ENCODE measurements around the gene PVALEF.

The PVALEF gene

GRCh38 chr17:81193051-81193410 is 27.7 kb downstream of the PVALEF start:
- no peak overlapping the region for H3K4me3 ChIP-seq (ENCODE audit: low read depth, low read length)
- no peaks in the 10 kb centered on the region for H3K27me3 ChIP-seq (ENCODE audit: insufficient read depth, low read length)
- H3K27ac ChIP-seq (ENCODE audit: low read depth, low read length), result no peak overlapping the region
- H3K79me2 ChIP-seq (ENCODE audit: control insufficient read depth, insufficient read depth, low read length, unreplicated experiment), result no peaks in the 10 kb centered on the region
- H2AFZ ChIP-seq (ENCODE audit: low read length, unreplicated experiment), result no peak overlapping the region
- no peaks in the 10 kb centered on the region for H3K36me3 ChIP-seq (ENCODE audit: insufficient read depth, low read length)
- no peaks in the 10 kb centered on the region for H3K4me1 ChIP-seq (ENCODE audit: control insufficient read depth, insufficient read depth, low read length, unreplicated experiment)

- no peak overlapping the region for H2AFZ ChIP-seq (ENCODE audit: low read length, unreplicated experiment)
- H3K79me2 ChIP-seq (ENCODE audit: control insufficient read depth, insufficient read depth, low read length, unreplicated experiment), result no peaks in the 10 kb centered on the region
- no peaks in the 10 kb centered on the region for H3K36me3 ChIP-seq (ENCODE audit: insufficient read depth, low read length)
- H3K27ac ChIP-seq (ENCODE audit: low read depth, low read length), result no peak overlapping the region
- H3K27me3 ChIP-seq (ENCODE audit: insufficient read depth, low read length), result no peaks in the 10 kb centered on the region
- no peak overlapping the region for H3K4me3 ChIP-seq (ENCODE audit: low read depth, low read length)
- no peaks in the 10 kb centered on the region for H3K4me1 ChIP-seq (ENCODE audit: control insufficient read depth, insufficient read depth, low read length, unreplicated experiment)
Observed at GRCh38 chr17:81193470-81194224, 28.3 kb downstream of the PVALEF start.

DNA sequence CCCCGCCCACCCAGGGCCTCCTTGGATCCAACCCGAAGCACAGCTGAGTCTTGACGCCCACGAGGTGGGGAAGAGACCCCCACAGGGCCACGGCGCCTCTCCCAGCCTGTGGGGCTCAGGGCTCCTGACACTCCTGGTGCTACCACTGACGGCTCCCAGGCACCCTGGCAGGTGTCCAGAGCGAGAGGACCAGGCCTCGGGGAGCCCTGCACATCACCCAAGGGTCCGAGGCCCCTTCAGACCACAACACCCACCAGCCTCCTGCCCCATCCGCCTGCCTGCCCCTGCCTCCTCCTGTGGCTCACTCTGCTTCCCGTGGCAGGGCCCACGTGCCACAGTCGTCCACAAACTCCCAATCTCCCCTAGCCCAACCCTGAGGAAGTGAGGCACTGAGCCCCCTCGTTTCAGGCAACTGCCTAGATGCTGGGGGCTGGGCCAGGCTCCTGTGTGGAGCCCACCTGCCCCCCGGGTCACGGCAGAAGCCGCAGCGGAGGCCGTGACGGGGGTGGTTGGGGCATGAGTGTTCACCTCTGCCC is 29.0 kb downstream of the PVALEF start:
- Histone ChIP-seq H3K79me2 (ENCODE audit: control insufficient read depth, insufficient read depth, low read length, unreplicated experiment) (no peaks in the 10 kb centered on the region), H3K36me3 (ENCODE audit: insufficient read depth, low read length) (no peaks in the 10 kb centered on the region), H3K4me3 (ENCODE audit: low read depth, low read length) (no peak overlapping the region), H2AFZ (ENCODE audit: low read length, unreplicated experiment) (no peak overlapping the region), H3K27ac (ENCODE audit: low read depth, low read length) (no peak overlapping the region), H3K27me3 (ENCODE audit: insufficient read depth, low read length) (no peaks in the 10 kb centered on the region), H3K4me1 (ENCODE audit: control insufficient read depth, insufficient read depth, low read length, unreplicated experiment) (no peaks in the 10 kb centered on the region)

DNA sequence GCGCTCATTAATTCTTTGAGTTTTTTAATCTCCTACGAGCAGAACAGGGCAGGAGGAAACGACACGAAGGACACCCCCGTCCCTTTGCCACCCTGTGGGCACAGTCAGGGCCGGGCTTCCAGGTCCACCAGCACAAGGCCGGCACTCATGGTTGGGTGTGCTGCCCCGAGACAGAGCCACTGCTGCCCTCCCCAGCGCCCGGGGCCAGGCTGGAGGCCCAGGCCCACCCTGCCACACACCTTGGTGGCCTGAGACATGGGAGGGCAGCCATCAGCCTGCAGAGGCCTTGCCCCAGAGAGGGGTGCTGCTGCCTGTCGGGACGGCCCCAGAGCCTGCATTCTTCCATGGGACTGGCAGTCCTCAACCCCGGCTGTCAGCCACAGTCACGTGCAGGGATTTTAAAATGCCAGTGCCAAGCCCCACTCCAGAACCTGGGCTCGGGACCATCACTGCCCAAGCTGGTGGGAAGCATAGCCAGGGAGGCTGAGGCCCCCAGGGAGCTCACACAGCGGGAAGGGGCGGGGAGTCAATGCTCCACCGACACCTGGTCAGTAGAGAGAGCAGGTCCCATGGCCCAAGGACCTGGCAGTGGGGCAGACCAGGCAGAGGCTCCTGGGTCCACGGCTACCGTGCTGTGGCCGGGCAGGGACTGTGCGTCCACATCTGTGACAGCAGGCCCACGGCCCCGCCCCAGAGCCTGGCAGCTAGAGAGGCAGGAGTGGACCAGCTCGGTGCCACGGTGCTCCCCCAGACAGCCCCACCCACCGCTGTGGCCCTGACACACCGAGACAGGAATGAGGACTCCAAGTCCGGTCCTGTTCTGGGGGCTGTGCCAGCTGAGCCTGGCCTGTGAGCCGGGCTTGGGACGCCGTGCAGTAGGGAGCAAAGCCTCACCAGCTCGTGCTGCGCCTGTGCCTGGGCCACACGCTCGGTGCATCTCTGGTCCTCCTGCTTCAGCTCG is 29.9 kb downstream of the PVALEF start:
- Histone ChIP-seq H3K4me1 (ENCODE audit: control insufficient read depth, insufficient read depth, low read length, unreplicated experiment) (no peaks in the 10 kb centered on the region), H2AFZ (ENCODE audit: low read length, unreplicated experiment) (no peak overlapping the region), H3K27me3 (ENCODE audit: insufficient read depth, low read length) (no peaks in the 10 kb centered on the region), H3K27ac (ENCODE audit: low read depth, low read length) (no peak overlapping the region), H3K4me3 (ENCODE audit: low read depth, low read length) (no peak overlapping the region), H3K79me2 (ENCODE audit: control insufficient read depth, insufficient read depth, low read length, unreplicated experiment) (no peaks in the 10 kb centered on the region), H3K36me3 (ENCODE audit: insufficient read depth, low read length) (no peaks in the 10 kb centered on the region)

DNA sequence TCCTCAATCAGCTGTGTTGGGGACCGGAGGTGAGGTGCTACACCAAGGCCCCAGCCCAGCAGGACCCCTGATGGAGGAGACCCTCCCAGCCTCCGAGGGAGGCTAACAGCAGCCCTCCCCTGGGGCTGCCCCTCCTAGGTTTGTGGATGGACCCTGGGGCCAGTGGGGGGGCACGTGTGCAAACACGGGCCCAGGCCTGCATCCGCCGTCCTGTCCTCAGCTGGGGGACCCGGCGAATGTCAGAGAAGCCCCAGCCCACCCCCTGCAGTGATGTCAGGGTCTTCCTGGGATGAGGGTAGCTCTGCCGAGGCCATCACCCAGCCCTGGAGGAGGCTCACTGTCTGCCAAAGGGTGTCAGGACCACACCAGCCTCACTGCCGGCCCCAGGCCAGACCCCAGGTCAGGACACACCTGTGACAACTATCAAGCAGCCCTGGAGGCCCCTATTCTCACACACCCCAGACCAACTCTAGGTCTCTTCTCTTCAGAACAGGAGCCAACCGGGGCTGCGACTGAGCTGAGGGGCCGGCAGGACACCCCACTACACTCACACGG is 30.7 kb downstream of the PVALEF start:
- Histone ChIP-seq H3K4me1 (ENCODE audit: control insufficient read depth, insufficient read depth, low read length, unreplicated experiment) (no peaks in the 10 kb centered on the region), H3K4me3 (ENCODE audit: low read depth, low read length) (no peak overlapping the region), H3K79me2 (ENCODE audit: control insufficient read depth, insufficient read depth, low read length, unreplicated experiment) (no peaks in the 10 kb centered on the region), H3K27ac (ENCODE audit: low read depth, low read length) (no peak overlapping the region), H2AFZ (ENCODE audit: low read length, unreplicated experiment) (no peak overlapping the region), H3K36me3 (ENCODE audit: insufficient read depth, low read length) (no peaks in the 10 kb centered on the region), H3K27me3 (ENCODE audit: insufficient read depth, low read length) (no peaks in the 10 kb centered on the region)

DNA sequence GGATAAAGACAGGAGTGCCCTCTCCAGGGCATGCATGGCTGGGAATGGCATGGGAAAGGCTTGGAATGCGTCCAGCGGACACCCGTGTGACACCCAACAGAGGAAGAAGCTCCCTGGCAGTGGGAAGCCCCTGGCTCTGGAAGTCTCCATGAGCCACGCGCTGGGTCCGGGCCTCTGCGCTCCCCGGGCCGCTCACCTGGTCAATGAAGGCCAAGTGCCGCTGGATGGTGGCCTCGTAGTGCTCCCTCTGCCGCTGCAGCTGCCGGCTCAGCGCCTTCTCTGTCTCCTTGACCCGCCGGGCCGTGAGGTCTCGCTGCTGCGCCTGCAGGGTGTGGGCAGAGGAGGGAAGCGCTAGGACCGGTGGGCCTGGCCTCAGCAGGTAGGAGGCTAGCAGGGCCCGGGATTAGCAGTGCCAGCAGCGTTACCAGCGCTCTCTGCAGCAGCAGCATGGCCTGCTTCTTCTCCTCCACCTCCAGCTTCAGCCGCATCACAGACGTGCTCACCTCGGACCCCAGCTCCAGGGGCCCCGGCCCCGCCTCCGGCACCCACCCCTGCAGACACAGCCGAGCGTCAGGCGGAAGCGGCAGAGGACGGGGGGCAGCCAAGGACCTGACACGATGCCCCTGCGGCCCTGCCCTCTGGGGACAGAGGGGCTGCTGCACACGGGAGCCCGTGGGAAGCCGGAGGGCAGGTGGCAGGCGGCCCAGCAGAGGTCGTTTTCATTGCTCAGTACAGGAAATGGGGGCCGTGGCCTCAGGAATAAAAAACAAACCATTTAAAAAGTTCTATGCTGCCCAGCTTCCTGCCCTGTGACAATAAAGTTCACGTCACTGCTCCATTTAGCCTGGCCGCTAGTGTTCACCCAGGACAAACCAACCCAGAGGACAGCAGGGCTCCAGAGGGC is 31.4 kb downstream of the PVALEF start:
- Histone ChIP-seq H3K79me2 (ENCODE audit: control insufficient read depth, insufficient read depth, low read length, unreplicated experiment) (no peaks in the 10 kb centered on the region), H3K27ac (ENCODE audit: low read depth, low read length) (no peak overlapping the region), H3K36me3 (ENCODE audit: insufficient read depth, low read length) (no peaks in the 10 kb centered on the region), H3K4me1 (ENCODE audit: control insufficient read depth, insufficient read depth, low read length, unreplicated experiment) (no peaks in the 10 kb centered on the region), H3K4me3 (ENCODE audit: low read depth, low read length) (no peak overlapping the region), H2AFZ (ENCODE audit: low read length, unreplicated experiment) (no peak overlapping the region), H3K27me3 (ENCODE audit: insufficient read depth, low read length) (no peaks in the 10 kb centered on the region)

- no peak overlapping the region for H3K4me3 ChIP-seq (ENCODE audit: low read depth, low read length)
- H3K27me3 ChIP-seq (ENCODE audit: insufficient read depth, low read length), result no peaks in the 10 kb centered on the region
- H2AFZ ChIP-seq (ENCODE audit: low read length, unreplicated experiment), result no peak overlapping the region
- no peak overlapping the region for H3K27ac ChIP-seq (ENCODE audit: low read depth, low read length)
- no peaks in the 10 kb centered on the region for H3K4me1 ChIP-seq (ENCODE audit: control insufficient read depth, insufficient read depth, low read length, unreplicated experiment)
- H3K79me2 ChIP-seq (ENCODE audit: control insufficient read depth, insufficient read depth, low read length, unreplicated experiment), result no peaks in the 10 kb centered on the region
- H3K36me3 ChIP-seq (ENCODE audit: insufficient read depth, low read length), result no peaks in the 10 kb centered on the region
Observed at GRCh38 chr17:81197409-81197795, 32.1 kb downstream of the PVALEF start.

DNA sequence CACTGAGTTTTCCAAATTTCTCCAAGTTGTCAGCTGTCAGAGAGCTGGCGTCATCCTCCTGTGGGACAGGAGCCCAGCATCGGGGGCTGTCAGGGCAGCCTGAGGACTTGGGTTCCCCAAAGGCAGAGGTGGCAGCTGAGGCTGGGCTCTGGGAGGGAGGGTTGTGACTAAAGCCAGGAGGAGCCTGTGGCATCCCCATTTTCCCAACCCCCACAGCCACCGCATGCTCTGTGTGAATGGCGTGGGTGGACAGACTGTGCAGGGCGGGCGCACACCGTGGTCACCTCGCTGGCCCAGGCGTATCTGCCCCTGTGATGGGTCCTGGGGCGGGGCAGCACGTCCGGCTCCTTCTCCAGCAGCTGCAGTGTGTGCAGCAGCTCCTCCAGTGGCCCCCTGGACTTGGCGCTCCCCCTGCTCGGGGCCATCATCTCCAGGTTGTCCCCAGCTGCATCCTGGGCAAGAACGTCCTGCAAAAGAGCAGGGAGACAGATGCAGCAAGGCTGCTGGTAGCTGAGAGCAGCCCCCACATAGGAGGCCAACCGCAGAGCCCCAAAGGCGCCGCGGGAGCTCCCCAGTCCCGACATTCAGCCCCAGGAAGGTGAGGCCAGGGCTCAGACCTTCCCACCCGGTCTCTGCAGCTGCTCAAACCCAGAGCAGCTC is 32.7 kb downstream of the PVALEF start:
- no peaks in the 10 kb centered on the region for H3K27me3 ChIP-seq (ENCODE audit: insufficient read depth, low read length)
- H2AFZ ChIP-seq (ENCODE audit: low read length, unreplicated experiment), result no peak overlapping the region
- no peaks in the 10 kb centered on the region for H3K36me3 ChIP-seq (ENCODE audit: insufficient read depth, low read length)
- no peak overlapping the region for H3K4me3 ChIP-seq (ENCODE audit: low read depth, low read length)
- H3K27ac ChIP-seq (ENCODE audit: low read depth, low read length), result no peak overlapping the region
- H3K79me2 ChIP-seq (ENCODE audit: control insufficient read depth, insufficient read depth, low read length, unreplicated experiment), result no peaks in the 10 kb centered on the region
- H3K4me1 ChIP-seq (ENCODE audit: control insufficient read depth, insufficient read depth, low read length, unreplicated experiment), result no peaks in the 10 kb centered on the region

- no peaks in the 10 kb centered on the region for H3K4me1 ChIP-seq (ENCODE audit: control insufficient read depth, insufficient read depth, low read length, unreplicated experiment)
- H2AFZ ChIP-seq (ENCODE audit: low read length, unreplicated experiment), result no peak overlapping the region
- no peaks in the 10 kb centered on the region for H3K36me3 ChIP-seq (ENCODE audit: insufficient read depth, low read length)
- H3K79me2 ChIP-seq (ENCODE audit: control insufficient read depth, insufficient read depth, low read length, unreplicated experiment), result no peaks in the 10 kb centered on the region
- no peaks in the 10 kb centered on the region for H3K27me3 ChIP-seq (ENCODE audit: insufficient read depth, low read length)
- H3K27ac ChIP-seq (ENCODE audit: low read depth, low read length), result no peak overlapping the region
- no peak overlapping the region for H3K4me3 ChIP-seq (ENCODE audit: low read depth, low read length)
Observed at GRCh38 chr17:81198826-81199481, 33.6 kb downstream of the PVALEF start.

Data from ACC112 (cell line).